Colon (tissue), 2 donors: ENCODE measurements around the gene ZKSCAN2.

Experiments used
- FAIRE-seq: peaks from 2 replicates; lab custom pipeline; 2012; peaks lifted over from hg19 to GRCh38; lab: Jason Lieb, UNC
- donor health status: control.
- donor health status: control.

The ZKSCAN2 gene

DNA sequence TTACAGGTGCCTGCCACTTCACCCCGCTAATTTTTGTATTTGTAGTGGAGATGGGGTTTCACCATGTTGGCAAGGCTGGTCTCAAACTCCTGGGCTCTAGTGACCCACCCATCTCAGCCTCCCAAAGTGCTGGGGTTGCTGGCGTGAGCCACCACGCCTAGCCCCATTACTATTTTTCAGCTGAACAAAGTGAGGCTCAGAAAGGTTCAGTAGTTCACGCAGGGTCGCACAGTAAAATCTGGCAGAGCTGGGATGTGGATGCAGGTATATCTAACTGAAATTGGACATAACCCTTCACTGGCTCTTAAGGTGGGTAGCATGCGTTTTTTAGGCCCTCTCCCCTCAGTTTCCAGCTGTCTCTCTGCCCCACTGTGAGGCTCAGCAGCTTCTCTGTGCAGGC, 33.7 kb downstream of the ZKSCAN2 start:
- FAIRE-seq = no peak

DNA sequence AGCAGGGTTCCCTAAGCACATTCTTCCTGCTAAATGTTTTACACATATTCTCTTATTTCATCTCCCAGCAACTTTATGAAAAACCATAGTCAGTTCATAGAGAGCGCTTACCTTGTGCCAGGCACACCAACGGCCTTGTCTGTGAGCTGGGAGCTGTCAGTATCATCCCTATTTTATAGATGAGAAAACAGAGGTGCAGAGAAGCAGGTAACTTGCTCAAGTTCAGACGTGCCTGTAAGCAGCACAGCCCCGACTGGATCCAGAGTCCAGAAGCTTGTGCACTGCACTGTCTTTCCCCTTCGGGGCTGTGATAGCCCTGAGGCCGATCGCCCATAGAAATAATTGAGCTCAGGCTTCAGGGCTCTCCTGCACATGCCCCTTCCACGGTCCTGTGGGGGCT, 34.7 kb downstream of the ZKSCAN2 start:
- FAIRE-seq = no peak

DNA sequence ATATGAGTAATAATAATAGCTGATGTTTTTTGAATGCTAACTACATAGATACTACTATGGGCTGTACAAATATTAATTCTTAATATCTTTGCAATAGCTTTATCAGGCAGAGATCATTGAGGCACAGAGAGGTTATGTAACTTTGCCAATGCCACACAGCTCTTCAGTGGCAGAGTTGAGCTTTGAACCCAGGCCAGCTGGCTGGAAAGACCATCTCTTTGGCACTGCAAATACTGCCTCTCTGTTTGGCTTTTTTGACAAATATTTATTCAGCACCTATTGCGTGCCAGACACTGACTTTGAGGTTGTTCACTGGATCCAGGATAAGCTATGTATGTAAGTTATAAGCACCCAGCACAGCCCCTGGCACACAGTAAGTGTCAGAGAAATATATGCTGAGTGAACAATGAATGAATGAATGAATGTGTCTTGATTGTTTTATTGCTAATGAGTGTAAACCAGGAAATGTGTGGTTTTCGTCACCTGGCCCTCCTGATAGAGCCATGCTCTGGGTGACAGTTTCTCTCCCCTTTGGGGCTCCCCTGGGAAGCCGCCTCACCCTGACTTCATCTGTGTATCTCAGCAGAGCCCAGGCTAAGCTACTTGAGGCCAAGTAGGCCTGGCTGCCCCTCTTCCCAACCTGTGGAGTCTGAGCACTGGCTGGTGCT, 38.4 kb downstream of the ZKSCAN2 start:
- no peak for FAIRE-seq

DNA sequence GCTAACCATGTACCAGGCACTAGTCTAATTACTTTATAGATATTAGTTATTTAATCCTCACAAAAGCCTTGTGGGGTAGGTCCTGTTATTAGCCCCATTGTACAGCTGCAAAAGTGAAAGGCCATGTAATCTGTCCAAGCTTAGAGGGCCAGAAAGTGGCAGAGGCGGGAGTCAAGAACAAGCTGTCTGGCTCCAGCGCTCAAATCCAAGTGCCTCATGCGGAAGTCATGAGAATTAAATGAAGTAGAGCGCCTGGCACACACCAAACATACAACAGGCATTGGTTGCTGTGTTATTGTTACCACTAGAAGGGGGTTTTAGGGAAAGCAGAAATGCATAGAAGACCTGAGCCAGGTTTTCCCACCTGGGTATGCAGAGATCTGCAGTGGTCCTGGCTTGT, 39.7 kb downstream of the ZKSCAN2 start:
- no peak for FAIRE-seq

DNA sequence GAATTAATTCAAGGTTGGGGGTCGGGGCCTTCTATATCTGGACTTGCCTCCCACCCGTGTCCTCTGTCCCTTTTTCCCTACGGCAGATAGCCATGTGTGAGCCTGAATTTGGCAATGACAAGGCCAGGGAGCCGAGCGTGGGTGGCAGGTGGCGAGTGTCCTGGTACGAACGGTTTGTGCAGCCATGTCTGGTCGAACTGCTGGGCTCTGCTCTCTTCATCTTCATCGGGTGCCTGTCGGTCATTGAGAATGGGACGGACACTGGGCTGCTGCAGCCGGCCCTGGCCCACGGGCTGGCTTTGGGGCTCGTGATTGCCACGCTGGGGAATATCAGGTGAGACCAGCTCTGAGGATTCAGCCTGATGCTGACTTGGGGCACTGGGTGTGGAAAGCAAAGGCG, 40.5 kb downstream of the ZKSCAN2 start:
- no peak for FAIRE-seq

DNA sequence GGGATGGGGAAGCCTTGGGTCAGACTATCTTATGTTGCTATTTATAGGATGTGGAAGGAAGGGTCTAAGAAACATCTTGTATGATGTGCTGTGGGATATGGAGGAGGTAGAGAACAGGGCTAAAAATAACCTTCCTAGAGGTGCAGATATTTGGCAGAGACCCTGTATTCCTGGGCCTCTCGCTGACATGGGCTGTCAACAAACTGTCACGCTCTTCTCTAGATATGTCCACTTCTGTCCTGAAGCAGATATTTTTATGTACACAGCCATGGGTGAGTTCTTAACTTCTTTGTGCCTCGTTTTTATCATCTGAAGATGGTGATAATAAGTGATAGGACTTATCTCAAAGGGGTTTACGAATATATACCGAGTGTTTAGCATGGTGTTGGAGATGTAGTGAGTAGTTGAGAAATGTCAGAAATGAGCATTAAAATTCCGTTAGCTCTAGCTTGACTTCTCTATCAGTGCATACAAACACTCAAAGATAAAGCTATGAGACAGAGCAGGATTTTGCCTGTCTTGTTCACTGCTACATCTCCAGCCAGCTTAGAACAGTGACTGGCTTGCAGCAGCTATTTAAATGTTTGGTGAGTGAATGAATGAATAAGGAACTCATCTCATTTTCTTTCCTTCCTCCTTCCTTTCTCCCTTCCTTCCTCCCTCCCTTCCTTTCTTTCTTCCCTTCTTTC, 43.8 kb downstream of the ZKSCAN2 start:
- no peak for FAIRE-seq

DNA sequence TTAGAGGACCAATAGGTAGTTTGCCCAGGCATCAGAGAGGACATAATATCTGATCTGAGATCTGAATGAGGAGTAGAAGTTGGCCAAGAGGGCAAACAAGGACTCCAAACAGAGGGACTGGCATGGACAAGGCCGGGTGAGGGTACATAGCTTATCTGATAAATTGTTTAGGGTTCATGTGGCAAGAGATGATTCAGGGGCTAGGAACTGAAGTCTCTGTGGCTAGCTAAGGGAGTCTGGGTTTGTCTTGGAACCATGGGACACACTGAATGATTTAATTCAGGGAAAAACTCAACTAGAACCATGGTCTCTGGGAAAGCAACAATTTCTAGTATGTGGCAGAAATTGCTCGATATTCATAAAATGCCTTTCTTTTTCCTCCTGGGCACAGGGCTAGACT, 45.0 kb downstream of the ZKSCAN2 start:
- FAIRE-seq = no peak

DNA sequence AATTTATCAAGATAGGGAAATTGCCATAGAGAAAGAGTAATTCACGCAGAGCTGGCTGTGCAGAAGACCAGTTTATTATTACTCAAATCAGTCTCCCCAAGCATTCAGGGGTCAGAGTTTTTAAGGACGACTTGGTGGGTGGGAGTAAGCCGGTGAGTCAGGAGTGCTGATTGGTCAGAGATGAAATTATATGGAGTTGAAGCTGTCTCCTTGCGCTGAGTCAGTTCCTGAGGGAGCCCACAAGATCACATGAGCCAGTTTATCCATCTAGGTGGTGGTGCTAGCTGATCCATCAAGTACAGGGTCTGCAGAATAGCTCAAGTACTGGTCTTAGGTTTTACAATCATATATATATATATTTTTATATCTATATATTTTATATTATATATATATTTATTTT, 46.9 kb downstream of the ZKSCAN2 start:
- no peak for FAIRE-seq

DNA sequence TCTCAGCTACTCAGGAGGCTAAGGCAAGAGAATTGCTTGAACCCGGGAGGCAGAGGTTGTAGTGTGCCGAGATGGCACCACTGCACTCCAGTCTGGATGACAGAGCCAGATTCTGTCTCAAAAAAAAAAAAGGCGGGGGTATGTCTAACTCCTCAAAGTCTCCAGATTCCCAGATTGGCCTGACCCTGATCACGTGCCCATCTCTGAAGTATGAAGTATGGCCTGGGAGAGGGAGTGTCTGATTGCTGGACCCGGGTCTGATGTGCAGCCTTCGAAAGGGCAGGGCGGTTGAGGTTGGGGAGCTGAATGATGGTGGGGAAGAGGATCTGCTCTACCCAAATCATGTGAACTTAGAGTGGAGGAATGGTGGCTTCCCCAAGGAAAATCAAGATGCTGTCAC, 58.2 kb downstream of the ZKSCAN2 start:
- no peak for FAIRE-seq

DNA sequence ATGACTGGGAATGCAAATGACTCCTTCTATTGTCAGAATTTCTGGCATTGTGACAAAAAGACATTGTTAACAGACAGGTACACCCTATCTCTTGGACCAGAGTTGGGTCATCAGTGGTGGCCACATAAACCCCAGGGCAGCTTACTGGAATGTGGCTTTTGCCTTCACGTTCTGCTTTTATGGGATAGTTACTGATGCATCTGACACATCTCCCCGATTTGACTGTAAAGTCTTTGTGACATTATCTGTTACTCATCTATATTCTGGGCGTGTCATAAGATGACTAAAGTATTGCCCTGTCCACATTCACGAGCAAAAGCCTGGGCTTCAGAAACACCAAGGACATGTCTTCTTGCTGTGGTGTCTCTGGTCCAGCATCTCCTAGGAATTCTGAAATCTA, 59.6 kb downstream of the ZKSCAN2 start:
- no peak for FAIRE-seq

DNA sequence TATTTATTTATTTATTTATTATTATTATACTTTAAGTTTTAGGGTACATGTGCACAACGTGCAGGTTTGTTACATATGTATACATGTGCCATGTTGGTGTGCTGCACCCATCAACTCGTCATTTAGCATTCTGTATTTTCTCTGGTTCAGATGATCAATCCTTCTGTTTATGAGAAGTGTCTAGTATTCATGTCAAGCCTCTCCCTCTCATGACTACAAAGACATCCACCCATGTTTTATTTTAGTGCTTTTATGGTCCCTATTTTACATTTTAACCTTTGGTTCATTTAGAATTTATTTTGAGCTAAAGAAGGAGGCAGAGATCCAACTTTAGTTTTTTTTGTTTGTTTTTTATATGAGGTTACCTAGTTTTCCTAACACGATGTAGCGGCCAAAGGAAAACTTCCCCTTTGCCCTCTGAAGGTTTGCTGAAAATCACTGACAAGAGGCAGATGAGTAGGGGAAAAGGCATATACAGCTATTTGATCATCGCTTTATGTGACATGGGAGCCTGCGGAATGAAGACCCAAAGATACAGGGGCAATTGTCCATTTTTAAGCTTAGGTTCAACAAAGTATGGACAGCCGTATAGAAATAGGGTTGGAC, 63.3 kb downstream of the ZKSCAN2 start:
- no peak for FAIRE-seq

DNA sequence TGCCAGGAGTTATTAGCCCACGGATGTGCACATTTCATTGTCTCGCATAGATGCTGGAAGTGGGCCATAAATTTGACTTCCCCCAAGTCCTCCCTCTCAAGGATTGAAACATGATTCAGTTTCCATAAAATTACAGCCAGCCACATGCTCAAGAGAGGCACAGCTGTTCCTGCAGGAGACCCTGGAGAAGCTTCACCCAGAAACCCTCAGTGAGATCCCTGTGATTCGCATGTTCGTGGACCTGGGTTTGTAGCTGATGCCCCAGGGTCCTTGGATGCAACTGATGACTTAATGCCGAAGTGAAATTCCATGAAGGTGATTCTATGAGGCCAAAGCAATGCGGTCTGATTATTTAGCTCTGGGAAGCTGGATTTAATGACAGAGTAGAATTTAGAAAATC, 65.5 kb downstream of the ZKSCAN2 start:
- FAIRE-seq = no peak

DNA sequence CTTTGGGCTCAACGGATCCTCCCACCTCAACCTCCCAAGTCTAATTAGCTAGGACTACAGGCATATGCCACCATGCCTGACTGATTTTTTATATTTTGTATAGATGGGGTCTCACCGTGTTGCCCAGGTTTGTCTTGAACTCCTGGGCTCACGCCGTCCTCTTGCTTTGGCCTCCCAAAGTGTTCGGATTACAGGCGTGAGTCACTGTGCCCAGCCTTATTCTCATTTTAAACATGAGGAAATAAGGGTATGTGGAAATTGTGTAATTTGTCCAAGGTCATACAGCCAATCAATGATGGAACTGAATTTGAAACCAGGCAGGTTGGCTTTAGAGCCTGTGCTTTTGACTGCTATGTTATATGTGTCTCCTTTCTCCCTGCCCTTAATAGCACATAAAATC, 68.3 kb downstream of the ZKSCAN2 start:
- FAIRE-seq = no peak

DNA sequence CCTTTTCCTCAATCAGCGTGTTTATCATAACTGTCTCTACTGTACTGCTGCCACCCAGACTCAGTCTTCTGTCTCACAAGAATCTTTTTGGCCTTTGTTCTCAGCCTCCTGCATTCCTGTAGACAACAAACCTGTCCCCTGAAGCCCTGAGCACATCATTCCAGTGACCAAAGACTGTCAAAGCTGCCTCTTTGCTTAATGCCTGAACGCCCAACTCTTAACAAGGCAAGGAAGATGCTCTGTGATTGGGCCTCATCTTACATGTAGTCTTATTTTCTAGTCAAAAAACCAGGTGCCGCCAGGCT, 70.2 kb downstream of the ZKSCAN2 start:
- no peak for FAIRE-seq
